ENCODE results near the gene PA2G4.

DNA sequence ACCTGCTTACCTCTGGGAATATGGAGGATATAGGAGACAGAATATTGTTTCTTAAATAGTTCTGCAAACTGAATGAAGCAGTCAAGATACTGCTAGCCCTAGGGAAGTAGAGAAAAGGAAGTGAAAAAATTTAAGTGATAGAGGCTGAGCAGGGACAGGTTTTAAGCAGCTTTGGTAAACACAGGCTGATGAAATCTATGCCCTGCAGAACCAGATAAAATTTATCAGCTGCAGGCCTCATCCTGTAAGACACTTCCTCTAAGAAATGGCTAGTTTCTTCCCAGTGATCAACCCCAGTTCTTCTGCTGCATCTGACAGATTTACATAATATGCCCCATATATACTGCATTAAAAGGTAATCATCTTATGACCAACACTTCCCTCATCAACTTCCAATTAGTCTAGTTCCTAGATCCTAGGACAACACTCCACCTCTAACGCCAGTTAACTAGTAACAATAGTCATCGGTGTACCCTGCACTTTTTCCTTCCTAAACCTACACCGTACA lies 22.4 kb downstream of the PA2G4 start:
- TF ChIP-seq, protein P1, sequence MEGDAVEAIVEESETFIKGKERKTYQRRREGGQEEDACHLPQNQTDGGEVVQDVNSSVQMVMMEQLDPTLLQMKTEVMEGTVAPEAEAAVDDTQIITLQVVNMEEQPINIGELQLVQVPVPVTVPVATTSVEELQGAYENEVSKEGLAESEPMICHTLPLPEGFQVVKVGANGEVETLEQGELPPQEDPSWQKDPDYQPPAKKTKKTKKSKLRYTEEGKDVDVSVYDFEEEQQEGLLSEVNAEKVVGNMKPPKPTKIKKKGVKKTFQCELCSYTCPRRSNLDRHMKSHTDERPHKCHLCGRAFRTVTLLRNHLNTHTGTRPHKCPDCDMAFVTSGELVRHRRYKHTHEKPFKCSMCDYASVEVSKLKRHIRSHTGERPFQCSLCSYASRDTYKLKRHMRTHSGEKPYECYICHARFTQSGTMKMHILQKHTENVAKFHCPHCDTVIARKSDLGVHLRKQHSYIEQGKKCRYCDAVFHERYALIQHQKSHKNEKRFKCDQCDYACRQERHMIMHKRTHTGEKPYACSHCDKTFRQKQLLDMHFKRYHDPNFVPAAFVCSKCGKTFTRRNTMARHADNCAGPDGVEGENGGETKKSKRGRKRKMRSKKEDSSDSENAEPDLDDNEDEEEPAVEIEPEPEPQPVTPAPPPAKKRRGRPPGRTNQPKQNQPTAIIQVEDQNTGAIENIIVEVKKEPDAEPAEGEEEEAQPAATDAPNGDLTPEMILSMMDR (IDR thresholded peaks at IDR 0.05) = no peak
- TF ChIP-seq EP300 (IDR thresholded peaks at IDR 0.05) (no peak), POLR2A (IDR thresholded peaks at IDR 0.05) (no peak)

Data from tibial nerve (tissue), 4 donors.